Germinal center (tissue), 1 donor: Measurements from ENCODE around the gene LSM14A.

Experiments
- DNase-seq: peaks from one replicate; pipeline ENCODE4 v3.0.0; 2012; ENCODE audit warnings: mixed read lengths, low spot score

LSM14A gene

GRCh38 chr19:34256835-34257558, 84.7 kb downstream of the LSM14A start:
- no peak for DNase-seq

GRCh38 chr19:34257559-34257924, 85.2 kb downstream of the LSM14A start:
- no peak for DNase-seq

GRCh38 chr19:34259367-34260095, 87.2 kb downstream of the LSM14A start:
- no peak for DNase-seq

- DNase-seq = no peak
Observed at GRCh38 chr19:34260771-34261173, 88.5 kb downstream of the LSM14A start.

DNA sequence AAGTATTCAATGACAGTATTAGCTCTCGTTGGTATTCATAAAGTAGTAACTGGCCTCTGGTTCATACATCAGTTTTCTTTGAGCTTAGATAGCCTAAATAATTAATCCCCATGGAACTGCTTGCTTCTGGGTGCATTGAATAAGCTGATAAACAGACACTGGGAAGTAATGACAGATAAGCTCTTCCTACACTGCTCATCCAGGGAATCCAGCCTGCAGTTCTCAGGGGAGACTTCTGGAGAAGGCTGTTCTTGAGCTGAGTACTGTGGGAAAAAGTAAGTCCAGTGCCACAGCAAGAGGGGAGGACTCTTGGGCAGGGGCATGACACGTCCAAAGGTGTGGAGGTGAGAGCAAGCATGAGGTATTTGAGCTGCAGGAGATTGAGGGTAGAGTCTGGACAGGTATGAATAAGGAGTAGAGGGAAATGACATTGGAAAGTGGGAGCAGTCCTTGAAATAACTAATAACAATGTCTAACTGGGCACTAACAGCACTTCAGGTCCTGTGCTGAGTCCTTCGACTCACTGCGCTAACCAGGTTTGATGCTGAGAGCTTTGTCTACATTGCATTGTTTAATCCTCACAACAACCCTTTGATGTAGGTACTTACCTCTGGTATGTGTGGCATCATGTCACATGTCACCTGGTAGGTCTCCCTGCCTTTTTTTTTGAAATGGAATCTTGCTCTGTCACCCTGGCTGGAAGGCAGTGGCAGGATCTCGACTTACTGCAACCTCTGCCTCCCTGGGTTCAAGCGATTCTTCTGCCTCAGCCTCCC, 89.2 kb downstream of the LSM14A start:
- DNase-seq = no peak

DNA sequence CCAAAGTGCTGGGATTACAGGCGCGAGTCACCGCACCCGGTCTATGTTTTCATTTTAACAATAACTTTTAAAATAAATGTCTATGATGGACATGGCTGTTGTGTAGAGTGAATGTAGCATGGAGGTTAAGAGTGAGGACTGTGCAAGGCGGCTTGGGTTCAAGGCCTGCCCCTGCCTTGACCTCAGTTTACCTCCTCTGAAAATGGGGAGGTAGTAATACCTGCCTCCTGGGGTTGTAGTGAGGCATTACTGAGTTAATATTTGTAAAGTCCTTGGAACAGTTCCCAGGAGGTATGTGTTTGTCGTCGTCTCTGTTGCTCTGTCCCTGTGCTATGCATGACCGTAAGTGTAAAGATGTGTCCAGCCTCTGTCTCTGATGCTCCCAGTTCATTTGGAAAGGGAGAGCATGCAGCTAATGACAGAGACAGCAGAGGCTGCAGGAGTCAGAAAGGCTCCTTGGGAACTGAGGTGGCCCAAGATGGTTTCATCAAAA, 91.5 kb downstream of the LSM14A start:
- DNase-seq = no peak

DNA sequence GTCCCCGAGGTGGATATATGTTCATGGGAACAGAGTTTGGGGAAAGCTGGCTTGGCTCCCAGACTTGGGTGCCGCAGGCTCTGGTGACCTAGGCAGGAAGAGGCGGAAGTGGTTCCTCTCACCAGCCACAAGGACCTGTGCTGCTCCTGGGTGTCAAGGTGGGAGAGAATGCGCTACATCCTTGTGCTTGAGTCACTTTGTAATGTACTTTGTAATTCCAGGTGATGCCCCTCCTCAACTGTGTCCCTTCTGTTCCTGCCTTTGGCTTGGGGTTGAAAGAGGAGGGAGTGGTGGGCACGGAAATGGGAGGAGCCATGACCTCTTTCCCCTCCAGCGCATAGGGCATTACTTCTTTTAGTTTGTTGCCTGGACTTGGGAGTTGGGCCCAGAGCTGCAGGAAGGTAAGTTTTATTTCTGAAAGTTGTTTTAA, 92.9 kb downstream of the LSM14A start:
- no peak for DNase-seq

DNA sequence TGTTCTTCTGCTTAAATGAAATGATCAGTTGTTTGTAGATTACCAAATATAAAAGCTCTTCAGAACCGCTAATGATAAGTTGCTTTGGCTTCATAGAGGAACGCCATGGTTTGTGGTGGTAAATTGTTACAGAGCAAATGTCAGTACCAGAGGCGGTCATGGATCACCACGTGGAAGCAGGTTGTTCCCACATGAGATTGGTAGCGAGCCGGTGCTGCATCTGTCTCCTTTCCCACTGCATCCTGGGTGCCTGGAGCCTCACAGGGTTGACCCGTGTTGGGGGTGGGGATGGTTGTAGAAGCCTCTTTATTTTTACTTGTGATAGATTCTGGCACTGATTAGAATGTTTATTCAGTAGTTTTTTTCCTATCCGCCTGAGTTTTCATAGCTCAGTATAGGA, 96.8 kb downstream of the LSM14A start:
- DNase-seq = no peak

- DNase-seq = no peak
Observed at GRCh38 chr19:34269489-34269888, 97.2 kb downstream of the LSM14A start.

DNA sequence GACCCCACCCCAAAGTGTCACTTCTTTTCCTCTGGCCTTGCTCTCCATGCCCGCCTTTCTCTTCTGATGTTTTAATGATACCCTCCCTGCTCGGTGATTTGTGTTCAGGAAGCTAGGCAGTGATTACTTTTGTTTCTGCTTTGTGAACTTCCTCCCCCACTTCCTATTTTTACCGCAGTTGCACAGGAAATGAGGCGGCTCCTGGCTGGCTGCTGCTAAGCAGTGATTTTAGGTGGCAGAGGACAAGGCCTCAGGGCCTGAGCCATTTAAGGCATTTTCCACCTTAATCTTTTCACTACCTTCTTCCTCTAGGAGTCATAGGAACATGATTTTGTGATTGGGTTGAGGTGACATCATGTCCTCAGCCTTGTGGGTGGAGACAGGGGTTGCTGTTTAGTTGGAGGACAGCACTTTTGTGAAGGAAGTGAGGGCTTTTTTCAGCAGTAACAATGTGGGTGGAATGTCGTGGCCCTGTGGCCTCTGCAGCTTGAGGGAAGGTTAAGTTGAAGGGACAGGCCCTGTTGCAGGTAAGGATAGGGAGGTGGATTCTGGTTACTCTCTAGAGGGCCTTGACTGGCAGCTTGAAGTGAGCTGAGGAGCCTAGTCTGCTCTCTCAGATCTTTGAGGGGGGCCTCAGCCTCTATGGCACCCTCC, 97.8 kb downstream of the LSM14A start:
- peak; percentile 76 for DNase-seq

- no peak for DNase-seq
Observed at GRCh38 chr19:34273121-34273520, 100.8 kb downstream of the LSM14A start.

DNA sequence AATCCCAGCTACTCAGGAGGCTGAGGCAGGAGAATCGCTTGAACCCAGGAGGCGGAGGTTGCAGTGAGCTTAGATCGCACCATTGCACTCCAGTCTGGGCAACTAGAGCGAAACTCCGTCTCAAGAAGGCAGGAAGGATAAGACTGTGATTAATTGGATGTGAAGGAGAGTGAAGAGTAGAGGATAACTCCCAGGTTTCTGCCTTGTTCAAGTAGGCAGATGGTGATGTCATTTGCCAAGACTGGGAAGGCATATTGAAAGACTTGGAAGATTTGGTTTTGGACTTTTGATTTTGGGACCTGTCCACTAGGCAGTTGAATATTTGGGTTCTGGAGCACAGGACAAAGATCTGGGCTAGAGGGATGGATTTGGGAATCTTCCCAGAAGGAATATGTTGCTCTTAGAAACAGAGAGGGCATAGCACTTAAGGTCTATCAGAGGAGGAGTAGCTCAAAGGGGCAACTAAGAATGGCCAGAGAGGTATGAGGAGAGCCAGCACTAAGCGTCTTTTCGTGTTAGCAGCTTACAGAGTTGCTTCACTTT, 102.1 kb downstream of the LSM14A start:
- DNase-seq = no peak

DNA sequence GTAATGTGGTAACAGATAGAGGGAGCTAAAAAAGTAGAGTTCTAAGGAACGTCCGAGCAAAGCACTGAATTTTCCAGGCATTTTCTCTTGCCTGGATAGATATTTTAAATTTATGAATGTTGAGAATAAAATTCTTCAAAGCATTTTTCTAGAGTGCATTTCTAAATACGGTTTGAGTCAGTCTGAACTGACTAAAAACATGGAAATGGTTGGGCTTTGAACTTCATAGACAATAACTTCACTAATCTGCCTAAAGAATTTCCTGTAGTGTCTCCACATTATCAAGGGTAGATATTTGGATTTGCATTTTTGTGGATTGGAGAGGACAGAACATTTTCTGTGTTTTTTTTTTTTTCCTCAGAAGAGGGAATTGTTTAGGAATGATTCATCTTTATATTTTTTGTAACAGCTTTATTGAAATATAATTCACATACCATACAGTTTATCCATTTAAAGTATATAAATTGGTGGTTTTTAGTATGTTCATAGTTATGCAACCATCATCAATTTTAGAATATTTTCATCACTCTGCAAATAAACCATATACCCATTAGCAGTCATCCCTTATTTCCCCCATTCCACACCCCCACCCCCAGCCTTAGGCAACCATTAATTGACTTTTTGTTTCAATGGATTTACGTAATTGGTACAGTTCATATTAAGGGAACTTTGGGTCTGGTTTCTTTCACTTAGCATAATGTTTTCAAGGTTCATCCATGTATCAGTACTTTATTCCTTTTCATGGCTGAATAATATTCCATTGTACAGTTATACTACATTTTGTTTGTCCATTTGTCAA, 102.7 kb downstream of the LSM14A start:
- no peak for DNase-seq

- no peak for DNase-seq
Observed at GRCh38 chr19:34275705-34276104, 103.4 kb downstream of the LSM14A start.

DNA sequence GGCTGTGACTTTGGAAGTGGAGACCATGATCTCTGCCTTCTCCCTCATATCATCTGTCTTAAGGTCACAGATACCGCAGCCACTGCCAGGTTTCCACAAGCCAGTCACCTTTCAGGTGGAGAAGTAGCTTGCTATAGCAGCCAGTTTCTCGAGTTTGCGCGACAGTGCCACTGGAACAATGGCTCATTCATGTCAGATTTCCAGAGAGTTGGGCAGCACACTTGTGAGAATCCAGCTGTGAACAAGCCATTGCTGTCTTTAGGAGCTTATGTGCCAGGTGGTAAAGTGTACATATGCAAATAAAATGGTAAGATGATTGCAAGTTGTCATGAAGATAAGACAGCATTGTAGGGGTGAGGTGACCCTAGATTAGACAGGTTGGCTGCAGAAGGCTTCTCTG, 104.3 kb downstream of the LSM14A start:
- peak; percentile 50 for DNase-seq

GRCh38 chr19:34277244-34277643, 104.9 kb downstream of the LSM14A start:
- DNase-seq = no peak

- DNase-seq = no peak
Observed at GRCh38 chr19:34278783-34279182, 106.5 kb downstream of the LSM14A start.
